BJ (cell line): ENCODE data around the gene CFTR. TPM values are rescaled to one million over a fixed set of nuclear protein-coding genes. Genes with fewer than 3 reads are reported as not detected.

Experiments used
- CTCF ChIA-PET: fragments of 350-600 bp; formaldehyde crosslinking; extraction: SDS; loops from one replicate; lab custom pipeline; 2021; ENCODE audit warnings: antibody characterized with exemption, inconsistent platforms; lab: Yijun Ruan, JAX
- POLR2A ChIA-PET: fragments of 300-600 bp; sonication (Branson Sonifier 250); formaldehyde crosslinking; extraction: SDS; loops from one replicate; lab custom pipeline; 2021; ENCODE audit warnings: antibody characterized with exemption; lab: Charles Lee
- DNase-seq: peaks from one replicate; pipeline ENCODE4 v3.0.0-alpha.2; 2011; ENCODE audit warnings: low read depth
- H3K27me3 ChIP-seq: 2 replicates; pipeline ENCODE4 v1.6.0; 2011; ENCODE audit warnings: low read length; ENCODE audit not compliant: control insufficient read depth, insufficient read depth
- H3K36me3 ChIP-seq: 2 replicates; pipeline ENCODE4 v1.5.1; 2011; ENCODE audit warnings: low read length; ENCODE audit not compliant: control insufficient read depth, insufficient read depth
- H3K4me3 ChIP-seq: 2 replicates; pipeline ENCODE4 v1.5.1; 2011; ENCODE audit warnings: low read depth, mild to moderate bottlenecking, control low read depth, low read length
- CTCF ChIP-seq: IDR thresholded peaks from 2 replicates; pipeline ENCODE4 v1.5.1; 2011; ENCODE audit warnings: low read depth, mild to moderate bottlenecking, control low read depth, inconsistent platforms, low read length, moderate library complexity; ENCODE audit not compliant: insufficient read depth
- polyA plus RNA-seq: library from polyadenylated mRNA; depleted of rRNA; stranded (reverse); fragments of >200 nt; gene quantifications from 2 replicates; pipeline ENCODE4 v1.2.3, GENCODE V29; 2011

The CFTR gene
- polyA plus RNA-seq, 1 experiment: not detected

- Histone ChIP-seq H3K4me3 (no peak overlapping the region), H3K27me3 (no peaks in the 10 kb centered on the region), H3K36me3 (no peaks in the 10 kb centered on the region)
- POLR2A ChIA-PET: no interaction called here
- CTCF ChIA-PET: no interaction called here
- TF ChIP-seq CTCF: no peak
- DNase-seq: no peak
Measured at GRCh38 chr7:117562759-117563158, 82.9 kb downstream of the CFTR start.

GRCh38 chr7:117564080-117564479 is 84.3 kb downstream of the CFTR start:
- no peaks in the 10 kb centered on the region for H3K27me3 ChIP-seq
- DNase-seq: no peak
- no peak overlapping the region for H3K4me3 ChIP-seq
- no peaks in the 10 kb centered on the region for H3K36me3 ChIP-seq
- TF ChIP-seq CTCF: no peak
- POLR2A ChIA-PET: no interaction called here
- CTCF ChIA-PET: no interaction called here

- Histone ChIP-seq H3K27me3 (no peaks in the 10 kb centered on the region), H3K36me3 (no peaks in the 10 kb centered on the region), H3K4me3 (no peak overlapping the region)
- no peak for TF ChIP-seq CTCF
- DNase-seq: no peak
- ChIA-PET CTCF (no interaction called here), POLR2A (no interaction called here)
Measured at GRCh38 chr7:117564627-117565026, 84.8 kb downstream of the CFTR start.

- ChIA-PET POLR2A (no interaction called here), CTCF (no interaction called here)
- no peaks in the 10 kb centered on the region for H3K36me3 ChIP-seq
- H3K4me3 ChIP-seq: no peak overlapping the region
- H3K27me3 ChIP-seq: no peaks in the 10 kb centered on the region
- TF ChIP-seq CTCF: no peak
- DNase-seq: no peak
Measured at GRCh38 chr7:117565226-117565625, 85.4 kb downstream of the CFTR start.

- H3K4me3 ChIP-seq: no peak overlapping the region
- ChIA-PET POLR2A (no interaction called here), CTCF (no interaction called here)
- TF ChIP-seq CTCF: no peak
- no peaks in the 10 kb centered on the region for H3K36me3 ChIP-seq
- H3K27me3 ChIP-seq: no peaks in the 10 kb centered on the region
- no peak for DNase-seq
Measured at GRCh38 chr7:117567781-117568180, 88.0 kb downstream of the CFTR start.
